Loucy (cell line): ENCODE measurements around the gene PTPRK.

Source experiments
- H2AFZ ChIP-seq: fragments of 200-600 bp; sonication (generic); 2 replicates; pipeline ENCODE4 v1.6.0; 2016; ENCODE audit warnings: antibody characterized with exemption, mild to moderate bottlenecking, low read length, moderate library complexity
- H3F3A ChIP-seq: fragments of 200-600 bp; 2 replicates; pipeline ENCODE4 v1.6.0; 2016; ENCODE audit warnings: antibody characterized with exemption, low read depth, mild to moderate bottlenecking
- H3K27me3 ChIP-seq: fragments of 200-600 bp; sonication (generic); 2 replicates; pipeline ENCODE4 v1.6.1; 2014; ENCODE audit warnings: low read length, mild to moderate bottlenecking; ENCODE audit not compliant: insufficient read depth, poor library complexity, severe bottlenecking
- H3K36me3 ChIP-seq: fragments of 200-600 bp; sonication (generic); 2 replicates; pipeline ENCODE4 v1.6.1; 2016; ENCODE audit warnings: low read length; ENCODE audit not compliant: insufficient read depth
- H3K4me1 ChIP-seq: fragments of 200-600 bp; sonication (generic); 2 replicates; pipeline ENCODE4 v1.5.1; 2014; ENCODE audit warnings: low read length, mild to moderate bottlenecking; ENCODE audit not compliant: insufficient read depth, poor library complexity, severe bottlenecking
- H3K4me2 ChIP-seq: fragments of 200-600 bp; sonication (generic); 2 replicates; pipeline ENCODE4 v1.6.0; 2014; ENCODE audit warnings: antibody characterized with exemption, low read length, low read depth, mild to moderate bottlenecking; ENCODE audit not compliant: poor library complexity, severe bottlenecking
- H3K4me3 ChIP-seq: fragments of 200-600 bp; sonication (generic); 2 replicates; pipeline ENCODE4 v1.5.1; 2014; ENCODE audit warnings: low read length, mild to moderate bottlenecking, mixed read lengths; ENCODE audit not compliant: poor library complexity, severe bottlenecking
- H3K79me2 ChIP-seq: fragments of 200-600 bp; sonication (generic); 2 replicates; pipeline ENCODE4 v1.6.1; 2014; ENCODE audit warnings: low read length; ENCODE audit not compliant: insufficient read depth
- H3K9ac ChIP-seq: fragments of 200-600 bp; sonication (generic); 2 replicates; pipeline ENCODE4 v1.6.0; 2014; ENCODE audit warnings: mild to moderate bottlenecking, low read depth, low read length, moderate library complexity; ENCODE audit not compliant: poor library complexity, severe bottlenecking
- H3K9me2 ChIP-seq: fragments of 200-600 bp; sonication (generic); replicated peaks from 2 replicates; pipeline ENCODE4 v1.6.1; 2016; ENCODE audit warnings: low read depth, low read length, mixed read lengths
- H3K9me3 ChIP-seq: fragments of 200-600 bp; sonication (generic); 2 replicates; pipeline ENCODE4 v1.6.1; 2014; ENCODE audit warnings: mild to moderate bottlenecking, antibody characterized with exemption, low read length, low read depth; ENCODE audit not compliant: insufficient read depth
- H4K20me1 ChIP-seq: fragments of 200-600 bp; sonication (generic); 2 replicates; pipeline ENCODE4 v1.6.0; 2014; ENCODE audit warnings: antibody characterized with exemption, low read length, mild to moderate bottlenecking; ENCODE audit not compliant: insufficient read depth, poor library complexity, severe bottlenecking
- CTCF ChIP-seq: fragments of 200-600 bp; sonication (generic); conservative IDR thresholded peaks from 2 replicates; pipeline ENCODE4 v1.5.1; 2014; ENCODE audit warnings: mild to moderate bottlenecking, antibody characterized with exemption, low read length
- EZH2phosphoT487 ChIP-seq: fragments of 200-600 bp; IDR thresholded peaks from 2 replicates; pipeline ENCODE4 v1.6.1; 2018; ENCODE audit warnings: antibody characterized with exemption, mild to moderate bottlenecking, moderate library complexity, borderline replicate concordance

Gene PTPRK

GRCh38 chr6:128216917-128217316, 303.5 kb downstream of the PTPRK start:
- TF ChIP-seq CTCF, result no peak
- Histone ChIP-seq H3K79me2 (no peaks in the 10 kb centered on the region), H3K27me3 (no peaks in the 10 kb centered on the region)

GRCh38 chr6:128209771-128210170, 310.6 kb downstream of the PTPRK start:
- no peak overlapping the region for H3K4me2 ChIP-seq

More at GRCh38 chr6:128216917-128217316, 303.5 kb downstream of the PTPRK start:
- H3K9ac ChIP-seq, result no peak overlapping the region
- H3K4me2 ChIP-seq, result no peak overlapping the region
- no peaks in the 10 kb centered on the region for H3K9me2 ChIP-seq
- no peaks in the 10 kb centered on the region for H3K9me3 ChIP-seq
- H3F3A ChIP-seq, result no peaks in the 10 kb centered on the region
- H2AFZ ChIP-seq, result no peak overlapping the region
- H3K36me3 ChIP-seq, result no peaks in the 10 kb centered on the region
- no peaks in the 10 kb centered on the region for H3K4me1 ChIP-seq
- H4K20me1 ChIP-seq, result no peaks in the 10 kb centered on the region
- no peak overlapping the region for H3K4me3 ChIP-seq

GRCh38 chr6:128208851-128209580, 311.4 kb downstream of the PTPRK start:
- Histone ChIP-seq H3K4me3 (no peak overlapping the region), H3K4me2 (no peak overlapping the region), H4K20me1 (no peaks in the 10 kb centered on the region), H3K36me3 (no peaks in the 10 kb centered on the region), H3K79me2 (no peaks in the 10 kb centered on the region), H3K9me3 (no peaks in the 10 kb centered on the region), H3F3A (no peaks in the 10 kb centered on the region), H2AFZ (no peak overlapping the region), H3K27me3 (no peaks in the 10 kb centered on the region), H3K9me2 (no peaks in the 10 kb centered on the region), H3K9ac (no peak overlapping the region), H3K4me1 (no peaks in the 10 kb centered on the region)
- TF ChIP-seq EZH2phosphoT487 (no peak), CTCF (no peak)

More at GRCh38 chr6:128209771-128210170, 310.6 kb downstream of the PTPRK start:
- H3K9ac ChIP-seq, result no peak overlapping the region
- no peaks in the 10 kb centered on the region for H3K9me2 ChIP-seq
- H2AFZ ChIP-seq, result no peak overlapping the region; the same call in 1 of the 2 replicates
- H3F3A ChIP-seq, result no peaks in the 10 kb centered on the region
- no peak for TF ChIP-seq CTCF
- H4K20me1 ChIP-seq, result no peaks in the 10 kb centered on the region
- H3K36me3 ChIP-seq, result no peaks in the 10 kb centered on the region
- no peaks in the 10 kb centered on the region for H3K27me3 ChIP-seq
- no peaks in the 10 kb centered on the region for H3K79me2 ChIP-seq
- H3K4me1 ChIP-seq, result no peaks in the 10 kb centered on the region
- no peak overlapping the region for H3K4me3 ChIP-seq
- H3K9me3 ChIP-seq, result no peaks in the 10 kb centered on the region
